K562 (cell line): ENCODE measurements around the gene RNF123. TPM values are rescaled to one million over a fixed set of nuclear protein-coding genes. Genes with fewer than 3 reads are reported as not detected.

Experiments used
- ATAC-seq: fragments of 200-7000 bp; cut with Tn5 transposase; 3 replicates; pipeline ENCODE4 v1.9.1; 2020; ENCODE audit warnings: moderate library complexity
- BruUV-seq: library from RNA; stranded (reverse); fragments of 400-500 nt; replicated peaks from 2 replicates; lab custom pipeline; 2021; lab: Mats Ljungman, UMichigan
- CTCF ChIA-PET: fragments of 300-600 bp; formaldehyde crosslinking; extraction: SDS; loops from one replicate; lab custom pipeline; 2021; ENCODE audit warnings: low intra/inter-chr PET ratio; lab: Yijun Ruan, JAX
- POLR2A ChIA-PET: fragments of 300-600, 350-650 bp; sonication (Branson Sonifier 250); formaldehyde crosslinking; extraction: SDS; loops from one replicate; lab custom pipeline; 2021; ENCODE audit warnings: antibody characterized with exemption, inconsistent platforms; lab: Yijun Ruan, JAX
- DNase-seq, 4 experiments: peaks; one replicate each; pipeline versions ENCODE4 v3.0.0 to v3.0.0-alpha.2; 2011 to 2018; ENCODE audit warnings: low spot score in 3 of 4, mixed read lengths in 3 of 4; ENCODE audit errors: extremely low read depth in 1 of 4
- FAIRE-seq: peaks from 2 replicates; lab custom pipeline; 2011; peaks lifted over from hg19 to GRCh38; lab: Jason Lieb, UNC
- H2AFZ ChIP-seq: 2 replicates; pipeline ENCODE4 v1.6.0; 2011; ENCODE audit warnings: low read depth, low read length, control low read depth, inconsistent platforms
- H3K27ac ChIP-seq: fragments of 200-600 bp; 3 replicates; pipeline ENCODE4 v1.8.0; 2011; ENCODE audit warnings: low read depth, mild to moderate bottlenecking, control low read depth, inconsistent platforms, low read length, moderate library complexity, mixed read lengths; ENCODE audit errors: extremely low read depth
- H3K27me3 ChIP-seq, 2 experiments: fragments of 300-600 bp in 1 of 2; 2 replicates in 1 of 2; 3 replicates in 1 of 2; pipeline versions ENCODE4 v1.6.0 to v1.8.0; 2011; ENCODE audit warnings: inconsistent platforms in 2 of 2, low read length in 2 of 2, mild to moderate bottlenecking in 1 of 2, mixed read lengths in 1 of 2, moderate library complexity in 1 of 2; ENCODE audit not compliant: control insufficient read depth in 2 of 2, insufficient read depth in 2 of 2
- H3K36me3 ChIP-seq: fragments of 300-600 bp; 3 replicates; pipeline ENCODE4 v1.8.0; 2011; ENCODE audit warnings: mild to moderate bottlenecking, low read length, inconsistent platforms; ENCODE audit not compliant: control insufficient read depth, insufficient read depth
- H3K4me1 ChIP-seq, 2 experiments: fragments of 200-600 bp in 1 of 2; replicated peaks in 1 of 2; 2 replicates in 1 of 2; 3 replicates in 1 of 2; pipeline versions ENCODE4 v1.5.1 to v1.8.0; 2011; ENCODE audit warnings: inconsistent platforms in 2 of 2, low read length in 2 of 2, mild to moderate bottlenecking in 1 of 2, mixed read lengths in 1 of 2, moderate library complexity in 1 of 2; ENCODE audit not compliant: control insufficient read depth in 2 of 2, insufficient read depth in 2 of 2
- H3K4me2 ChIP-seq: 2 replicates; pipeline ENCODE4 v1.6.1; 2011; ENCODE audit warnings: low read length, control low read depth, inconsistent platforms, mixed read lengths; ENCODE audit not compliant: insufficient read depth
- H3K4me3 ChIP-seq: fragments of 200-600 bp; sonication (generic), shearing (Covaris generic); 2 replicates; pipeline ENCODE4 v1.5.1; 2016; ENCODE audit warnings: control low read depth, inconsistent platforms
- H3K79me2 ChIP-seq: fragments of 200-600 bp; 3 replicates; pipeline ENCODE4 v1.8.0; 2011; ENCODE audit warnings: low read length, inconsistent platforms; ENCODE audit not compliant: control insufficient read depth, insufficient read depth
- H3K9ac ChIP-seq, 2 experiments: 2 replicates each; pipeline versions ENCODE4 v1.6.0 to v1.6.1; 2011; ENCODE audit warnings: low read depth in 2 of 2, low read length in 2 of 2, control low read depth in 1 of 2, inconsistent platforms in 1 of 2, mild to moderate bottlenecking in 1 of 2, mixed read lengths in 1 of 2; ENCODE audit not compliant: insufficient read depth in 1 of 2
- H3K9me1 ChIP-seq: one replicate; pipeline ENCODE4 v1.6.0; 2011; ENCODE audit warnings: inconsistent platforms, mild to moderate bottlenecking, low read length, moderate library complexity; ENCODE audit not compliant: control insufficient read depth, insufficient read depth
- H3K9me3 ChIP-seq: replicated peaks from 2 replicates; pipeline ENCODE4 v1.5.1; 2011; ENCODE audit warnings: low read depth, low read length, inconsistent platforms; ENCODE audit not compliant: control insufficient read depth, insufficient read depth
- H4K20me1 ChIP-seq: replicated peaks from 2 replicates; pipeline ENCODE4 v1.6.1; 2011; ENCODE audit warnings: low read length, inconsistent platforms, mixed read lengths; ENCODE audit not compliant: control insufficient read depth, insufficient read depth
- CBX2 ChIP-seq: fragments of 200-600 bp; sonication (generic); IDR thresholded peaks from one replicate; pipeline ENCODE4 v1.6.1; 2012; ENCODE audit warnings: mild to moderate bottlenecking, low read length, inconsistent platforms; ENCODE audit not compliant: insufficient read depth, poor library complexity, severe bottlenecking
- EP300 ChIP-seq: IDR thresholded peaks from 2 replicates; pipeline ENCODE4 v1.6.1; 2012; ENCODE audit warnings: low read length, improper control_type of control experiment
- ID3 ChIP-seq, 2 experiments: fragments of 250-450 bp in 1 of 2; fragments of 450-650 bp in 1 of 2; sonication (Bioruptor Pico) in 1 of 2; IDR thresholded peaks; 2 replicates each; pipeline versions ENCODE4 v1.6.1 to v1.8.0; 2016 to 2021; ENCODE audit warnings: mild to moderate bottlenecking in 2 of 2, moderate library complexity in 2 of 2, missing compliant biosample characterization in 1 of 2, missing genetic modification characterization in 1 of 2
- NR0B1 ChIP-seq: fragments of 450-650 bp; IDR thresholded peaks from one replicate; pipeline ENCODE4 v1.6.1; 2018; ENCODE audit warnings: mild to moderate bottlenecking, moderate library complexity; ENCODE audit not compliant: partially characterized antibody
- POLR2G ChIP-seq: fragments of 200-400 bp; formaldehyde crosslinking; IDR thresholded peaks from 2 replicates; pipeline ENCODE4 v1.6.1; 2017; ENCODE audit warnings: low read depth, mild to moderate bottlenecking, antibody characterized with exemption, low read length, moderate library complexity
- TAF9B ChIP-seq: fragments of 450-650 bp; IDR thresholded peaks from 2 replicates; pipeline ENCODE4 v1.6.1; 2018; ENCODE audit warnings: mild to moderate bottlenecking; ENCODE audit not compliant: partially characterized antibody
- TEAD1 ChIP-seq, 2 experiments: fragments of 450-650 bp in 1 of 2; sonication (generic) in 1 of 2; formaldehyde crosslinking; IDR thresholded peaks; 2 replicates each; pipeline versions ENCODE4 v1.4.0 to v1.8.0; 2020 to 2022; ENCODE audit warnings: mild to moderate bottlenecking in 2 of 2, missing genetic modification reagents in 1 of 2
- ZBTB11 ChIP-seq, 3 experiments: fragments of 200-800 bp in 1 of 3; fragments of 250-450 bp in 1 of 3; fragments of 450-650 bp in 1 of 3; sonication (Bioruptor Pico) in 1 of 3; sonication (Bioruptor generic) in 1 of 3; formaldehyde crosslinking in 1 of 3; IDR thresholded peaks; 2 replicates each; pipeline versions ENCODE4 v1.6.1 to v1.8.0; 2016 to 2022; ENCODE audit warnings: mild to moderate bottlenecking in 2 of 3, missing genetic modification characterization in 2 of 3, missing compliant biosample characterization in 1 of 3, moderate library complexity in 1 of 3
- ZNF277 ChIP-seq: fragments of 250-450 bp; sonication (Bioruptor Pico); IDR thresholded peaks from 2 replicates; pipeline ENCODE4 v1.8.0; 2022; ENCODE audit warnings: inconsistent platforms, mild to moderate bottlenecking, moderate library complexity, borderline replicate concordance
- ZNF586 ChIP-seq: fragments of 450-650 bp; formaldehyde crosslinking; conservative IDR thresholded peaks from 2 replicates; pipeline ENCODE4 v1.4.0; 2020; ENCODE audit warnings: mild to moderate bottlenecking, moderate library complexity
- ZNF830 ChIP-seq: fragments of 250-450 bp; sonication (Bioruptor Pico); IDR thresholded peaks from 2 replicates; pipeline ENCODE4 v1.5.0; 2021; ENCODE audit warnings: mild to moderate bottlenecking
- WGBS: fragments of 100-300 bp; shearing (Covaris generic); methylation state at CpG from one replicate; pipeline ENCODE4 v1.1.6; 2016; ENCODE audit warnings: low coverage, mixed read lengths; ENCODE audit not compliant: insufficient coverage; ENCODE audit errors: missing lambda C conversion rate; 5-methylcytosine and 5-hydroxymethylcytosine counted together
- in situ Hi-C: fragments of 300-500 bp; cut with MboI; formaldehyde crosslinking; loops from 4 replicates; pipeline ENCODE4 v1.15.0; 2018; ENCODE audit warnings: inconsistent platforms, mixed read lengths
- intact Hi-C: fragments of 100-400 bp; cut with micrococcal nuclease; formaldehyde crosslinking; loops from 2 replicates; pipeline ENCODE4 v1.14.2; 2022
- polyA plus RNA-seq, 8 experiments: library from polyadenylated mRNA; depleted of rRNA in 4 of 8; stranded (reverse) in 5 of 8; unstranded in 3 of 8; fragments of >200 nt; fragmentation: Nextera tagmentation in 2 of 8; fragmentation: Illumina TruSeq in 1 of 8; extraction: Ambion mirVana in 2 of 8; extraction: Trizol in 1 of 8; gene quantifications; 2 replicates each; pipeline versions ENCODE4 v1.2.1 to v1.2.3, GENCODE V29; 2011 to 2014; ENCODE audit warnings: inconsistent platforms in 1 of 8, missing spikeins in 1 of 8
- total RNA-seq, 7 experiments: library from RNA; depleted of rRNA in 6 of 7; stranded (reverse); fragments of >200 nt in 6 of 7; fragmentation: Illumina TruSeq in 2 of 7; extraction: Trizol in 2 of 7; gene quantifications; 2 replicates each; pipeline versions ENCODE4 v1.2.1 to v1.2.3, GENCODE V29; 2011 to 2021; ENCODE audit warnings: low replicate concordance in 1 of 7

The RNF123 gene
- total and polyA plus RNA-seq, 9 of the 15 experiments (the other 6 are each of a cell fraction or from before 2014, with no cell fraction given), result 8.7 to 53.1 (median 17.5) TPM

DNA sequence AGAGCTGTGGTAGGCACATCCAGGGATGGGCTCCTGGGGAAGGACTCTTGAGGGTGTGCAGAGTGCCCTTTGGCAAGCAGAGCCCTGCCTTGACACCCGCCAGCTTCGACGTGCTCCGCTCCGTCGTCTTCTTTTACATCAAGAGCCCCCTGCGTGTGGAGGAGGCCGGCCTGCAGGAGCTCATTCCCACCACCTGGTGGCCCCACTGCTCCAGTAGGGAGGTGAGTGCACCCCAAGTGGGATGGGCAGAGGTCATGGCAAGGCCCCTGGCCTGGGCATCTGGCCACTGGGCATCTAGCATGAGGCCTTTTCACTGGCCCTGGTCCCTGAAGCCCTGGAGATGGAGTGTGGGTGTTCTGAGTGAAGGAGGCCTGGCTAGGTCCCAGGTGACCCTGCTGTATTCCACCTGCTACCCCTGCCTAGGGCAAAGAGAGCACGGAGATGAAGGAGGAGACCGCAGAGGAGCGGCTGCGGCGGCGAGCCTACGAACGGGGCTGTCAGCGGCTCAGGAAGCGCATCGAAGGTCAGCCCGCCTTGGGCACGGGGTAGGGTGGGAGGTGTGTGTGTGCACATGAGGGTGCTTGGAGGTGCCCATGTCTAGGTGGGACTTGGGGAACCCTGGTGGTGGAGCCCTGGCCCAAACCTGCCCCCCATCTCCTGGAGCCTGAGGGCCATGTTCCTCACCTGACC is 12.2 kb downstream of the RNF123 start:
- peaks cover 0 to 10% of the 10 kb centered on the region in 2 experiments; a peak in 2 of 5 replicates for H3K4me1 ChIP-seq
- CTCF ChIA-PET, result interaction anchor here (0.6 kb wide), 1 partner anchor 9 kb away, joined by 4 read pairs; no protein-coding TSS in a partner anchor
- no peaks in the 10 kb centered on the region for H3K9me3 ChIP-seq
- POLR2A ChIA-PET, result interaction anchor here (0.6 to 1.3 kb wide), 5 partner anchors 93 to 198 kb away, joined by 3 to 5 read pairs (median 4); no protein-coding TSS in a partner anchor
- H3K4me2 ChIP-seq, result no peak overlapping the region
- no peaks in the 10 kb centered on the region for H4K20me1 ChIP-seq
- no peak overlapping the region for H2AFZ ChIP-seq
- H3K9me1 ChIP-seq, result peaks cover 3% of the 10 kb centered on the region
- in situ Hi-C loops, result loop anchor here (5.0 kb wide), 1 partner anchor 141 kb away; no protein-coding TSS in a partner anchor
- no peak overlapping the region; a peak in 1 of 4 replicates for H3K9ac ChIP-seq
- no peaks in the 10 kb centered on the region for H3K79me2 ChIP-seq
- no TSS peak for BruUV-seq
- H3K27me3 ChIP-seq, result no peaks in the 10 kb centered on the region
- FAIRE-seq (no peak), ATAC-seq (peak; percentile 61), DNase-seq (peak in 3 of 4 experiments; percentile 23 to 37 (median 32))
- no peak overlapping the region for H3K27ac ChIP-seq
- 73% methylated on average over 10 of the region's 21 CpGs for WGBS
- intact Hi-C loops, result loop anchor here (5.0 kb wide), 1 partner anchor 206 kb away; no protein-coding TSS in a partner anchor
- H3K36me3 ChIP-seq, result peaks cover 82% of the 10 kb centered on the region; the same call in 2 of the 3 replicates
- H3K4me3 ChIP-seq, result no peak overlapping the region
- TF ChIP-seq TEAD1 (CRISPR knock-in tag; IDR thresholded peaks at IDR 0.05) (0 out of 4 replicates have a peak, but pooled peaks of 1 of the 2 experiments have one; percentile 27), ZNF586 (CRISPR knock-in tag) (no peak), NR0B1 (no peak), ZBTB11 (CRISPR knock-in tag; IDR thresholded peaks at IDR 0.05) (no peak), POLR2G (peak; percentile 60), ID3 (CRISPR knock-in tag; IDR thresholded peaks at IDR 0.05) (no peak), ID3 (tag; IDR thresholded peaks at IDR 0.05) (no peak), EP300 (no peak), ZNF277 (no peak), CBX2 (no peak), ZNF830 (no peak), TAF9B (no peak)
